KMS-11 (cell line): ENCODE data around the gene CLDN6.

ENCODE experiments used
- H2AFZ ChIP-seq: fragments of 200-600 bp; sonication (generic); 2 replicates; pipeline ENCODE4 v1.6.1; 2016; ENCODE audit warnings: antibody characterized with exemption, mixed run types, low read depth
- H3K27ac ChIP-seq: fragments of 200-600 bp; sonication (generic); 2 replicates; pipeline ENCODE4 v1.6.1; 2016; ENCODE audit warnings: mild to moderate bottlenecking, mixed run types
- H3K27me3 ChIP-seq: fragments of 200-600 bp; sonication (generic); 2 replicates; pipeline ENCODE4 v1.6.1; 2017; ENCODE audit warnings: mild to moderate bottlenecking, low read depth, mixed run types, moderate library complexity; ENCODE audit not compliant: insufficient read depth
- H3K36me3 ChIP-seq: fragments of 200-600 bp; sonication (generic); 2 replicates; pipeline ENCODE4 v1.6.1; 2017; ENCODE audit warnings: mild to moderate bottlenecking, mixed run types; ENCODE audit not compliant: insufficient read depth
- H3K4me1 ChIP-seq: fragments of 200-600 bp; sonication (generic); 2 replicates; pipeline ENCODE4 v1.6.1; 2016; ENCODE audit warnings: mild to moderate bottlenecking, low read depth, mixed run types; ENCODE audit not compliant: poor library complexity, severe bottlenecking
- H3K4me2 ChIP-seq: fragments of 200-600 bp; sonication (generic); 2 replicates; pipeline ENCODE4 v1.7.0; 2016; ENCODE audit warnings: mild to moderate bottlenecking, mixed run types
- H3K4me3 ChIP-seq: fragments of 200-600 bp; sonication (generic); IDR thresholded peaks from 2 replicates; pipeline ENCODE4 v1.6.1; 2017; ENCODE audit warnings: low read depth, low read length, mixed read lengths; ENCODE audit not compliant: insufficient read depth
- H3K79me2 ChIP-seq: fragments of 200-600 bp; sonication (generic); 2 replicates; pipeline ENCODE4 v1.6.1; 2016; ENCODE audit warnings: low read depth, mixed run types; ENCODE audit not compliant: insufficient read depth
- H3K9ac ChIP-seq: fragments of 200-600 bp; sonication (generic); 2 replicates; pipeline ENCODE4 v1.6.1; 2016; ENCODE audit warnings: mild to moderate bottlenecking, mixed run types
- H4K20me1 ChIP-seq: fragments of 200-600 bp; sonication (generic); 2 replicates; pipeline ENCODE4 v1.6.1; 2016; ENCODE audit warnings: mild to moderate bottlenecking, mixed run types; ENCODE audit not compliant: insufficient read depth
- CTCF ChIP-seq: fragments of 200-600 bp; sonication (generic); conservative IDR thresholded peaks from 2 replicates; pipeline ENCODE4 v1.6.1; 2017; ENCODE audit warnings: low read depth, mild to moderate bottlenecking, antibody characterized with exemption, low read length, moderate library complexity, mixed read lengths

CLDN6 gene

DNA sequence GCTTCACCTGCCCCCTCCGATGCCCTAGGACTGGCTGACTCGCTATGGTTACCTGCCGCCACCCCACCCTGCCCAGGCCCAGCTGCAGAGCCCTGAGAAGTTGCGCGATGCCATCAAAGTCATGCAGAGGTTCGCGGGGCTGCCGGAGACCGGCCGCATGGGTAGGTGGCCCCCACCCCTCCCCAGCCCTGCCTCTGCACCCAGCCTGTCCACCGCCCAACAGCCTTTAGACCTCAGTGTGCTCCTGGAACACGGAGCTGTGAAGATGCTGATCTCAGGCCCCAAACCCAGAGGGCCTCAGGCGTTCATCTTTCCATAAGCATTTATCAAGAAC lies 29.4 kb upstream of the CLDN6 start:
- Histone ChIP-seq H4K20me1 (no peaks in the 10 kb centered on the region), H3K79me2 (no peaks in the 10 kb centered on the region), H3K27me3 (peaks cover 61% of the 10 kb centered on the region), H3K4me3 (no peak overlapping the region), H3K4me2 (no peak overlapping the region), H3K4me1 (no peaks in the 10 kb centered on the region), H2AFZ (no peak overlapping the region), H3K36me3 (no peaks in the 10 kb centered on the region), H3K9ac (no peak overlapping the region), H3K27ac (no peak overlapping the region)
- no peak for TF ChIP-seq CTCF

- TF ChIP-seq CTCF: no peak
- H3K4me3 ChIP-seq: no peak overlapping the region
- H3K36me3 ChIP-seq: no peaks in the 10 kb centered on the region
- no peak overlapping the region for H2AFZ ChIP-seq
- no peaks in the 10 kb centered on the region for H4K20me1 ChIP-seq
- no peak overlapping the region for H3K4me2 ChIP-seq
- H3K27ac ChIP-seq: no peak overlapping the region
- H3K27me3 ChIP-seq: peaks cover 66% of the 10 kb centered on the region
- no peak overlapping the region for H3K9ac ChIP-seq
- no peaks in the 10 kb centered on the region for H3K4me1 ChIP-seq
- H3K79me2 ChIP-seq: no peaks in the 10 kb centered on the region
Measured at GRCh38 chr16:3046641-3047386, 28.8 kb upstream of the CLDN6 start.

DNA sequence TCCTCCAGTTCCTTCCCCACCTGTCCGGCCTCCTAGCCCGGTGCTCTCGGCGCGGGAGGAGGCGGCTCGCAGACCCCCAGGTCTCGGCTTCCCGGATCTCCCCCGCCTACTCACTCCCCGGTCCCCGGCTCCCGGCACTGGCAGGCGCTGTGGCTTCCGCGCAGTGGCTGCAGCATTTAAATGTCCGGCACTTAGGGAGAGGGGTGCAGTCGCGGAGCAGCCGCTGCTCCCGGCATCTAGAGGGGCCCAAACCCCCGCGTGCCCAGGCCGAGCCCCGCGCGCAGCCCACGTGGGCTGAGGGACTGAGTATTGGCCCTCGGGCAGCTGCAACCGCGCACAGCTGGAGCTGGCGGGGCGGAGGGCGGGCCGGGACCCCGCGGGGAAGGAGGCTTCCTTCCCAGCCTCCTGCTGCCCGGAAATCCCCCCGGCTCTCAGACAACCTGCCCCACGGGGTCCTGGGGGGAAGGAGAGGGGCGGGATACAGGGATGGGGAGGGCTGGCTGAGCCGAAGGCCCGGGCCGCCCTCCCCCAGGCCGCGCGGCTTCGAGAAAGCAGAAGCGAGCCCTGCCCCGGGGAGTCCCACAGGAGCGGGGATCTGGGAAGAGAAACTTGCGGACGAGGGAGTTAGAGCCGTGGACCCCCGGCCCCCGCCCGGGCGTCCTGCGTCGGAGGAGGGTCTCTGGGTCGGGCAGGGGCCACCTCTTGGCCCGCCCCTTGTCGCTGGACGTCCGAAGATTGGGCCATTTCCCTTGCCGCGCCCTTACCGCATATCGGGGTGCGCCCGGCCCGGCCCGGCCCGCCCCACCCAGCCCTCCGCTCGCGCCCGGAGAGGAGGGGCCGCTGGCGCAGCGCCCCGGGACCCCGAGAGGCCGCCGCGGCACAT lies 28.0 kb upstream of the CLDN6 start, which contains the start of gene MMP25:
TSS of gene MMP25 (plus strand) at position 804 of the 883 bp plus-strand sequence. CDS start 357 bp downstream, outside the sequence.
- Histone ChIP-seq H3K36me3 (no peaks in the 10 kb centered on the region), H3K79me2 (no peaks in the 10 kb centered on the region), H3K27ac (no peak within 1 kb of the TSS), H2AFZ (no peak within 1 kb of the TSS), H3K27me3 (peaks cover 64% of the 10 kb centered on the region), H3K4me3 (no peak within 1 kb of the TSS), H4K20me1 (no peaks in the 10 kb centered on the region), H3K4me2 (peak within 1 kb of the TSS; percentile 33; the same call in 1 of the 2 replicates), H3K9ac (no peak within 1 kb of the TSS), H3K4me1 (no peaks in the 10 kb centered on the region)
- TF ChIP-seq CTCF: no peak

GRCh38 chr16:3044708-3045107 lies 26.7 kb upstream of the CLDN6 start:
- H3K4me1 ChIP-seq: no peaks in the 10 kb centered on the region
- H4K20me1 ChIP-seq: no peaks in the 10 kb centered on the region
- no peaks in the 10 kb centered on the region for H3K79me2 ChIP-seq
- H3K9ac ChIP-seq: no peak overlapping the region
- H3K27me3 ChIP-seq: peaks cover 77% of the 10 kb centered on the region
- no peak overlapping the region for H3K27ac ChIP-seq
- no peak for TF ChIP-seq CTCF
- H3K36me3 ChIP-seq: no peaks in the 10 kb centered on the region
- H3K4me2 ChIP-seq: no peak overlapping the region
- H3K4me3 ChIP-seq: no peak overlapping the region
- H2AFZ ChIP-seq: no peak overlapping the region
